ENCODE data around the gene ASAH2. TPM values are rescaled to one million over a fixed set of nuclear protein-coding genes. Genes with fewer than 3 reads are reported as not detected.
"Not testable (repeated sequence)": the region's sequence is repeated elsewhere in the genome, so short reads cannot be mapped to it uniquely, and the experiment has no call there.

The ASAH2 gene
- 0.46 and 1.7 TPM in 2 replicates for total RNA-seq

GRCh38 chr10:50251394-50251793 is at the start of gene ASAH2:
Gene ASAH2, minus strand, starts transcription at chr10:50251516. Its CDS starts 2,906 bp downstream, at chr10:50248610.
- no peak for DNase-seq (ENCODE audit: low read depth, low spot score)

DNA sequence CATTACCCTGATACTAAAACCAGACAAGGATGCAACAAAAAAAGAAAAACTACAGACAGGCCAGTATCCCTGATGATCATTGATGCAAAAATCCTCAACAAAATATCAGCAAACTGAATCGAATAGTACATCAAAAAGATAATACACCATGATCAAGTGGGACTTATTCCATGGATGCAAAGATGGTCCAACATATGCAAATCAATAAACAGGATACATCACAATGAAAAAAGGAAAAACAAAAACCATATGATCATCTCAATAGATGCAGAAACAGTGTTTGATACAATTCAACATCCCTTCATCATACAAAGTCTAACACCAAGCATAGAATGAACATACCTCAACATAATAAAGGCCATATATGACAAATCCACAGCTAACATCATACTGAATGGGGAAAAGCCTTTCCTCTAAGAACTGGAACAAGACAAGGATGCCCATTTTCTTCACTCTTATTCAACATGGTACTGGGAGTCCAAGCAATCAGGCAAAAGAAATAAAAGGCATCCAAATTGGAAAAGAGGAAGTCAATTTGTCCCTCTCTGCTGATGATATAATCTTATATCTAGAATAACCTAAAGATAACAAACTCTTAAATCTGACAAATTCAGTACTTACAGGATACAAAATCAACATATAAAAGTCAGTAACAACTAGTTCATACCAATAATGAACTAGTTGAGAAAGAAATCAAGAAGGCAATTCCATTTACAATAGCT is 48.8 kb upstream of the ASAH2 start:
- DNase-seq (ENCODE audit: low read depth, low spot score): no peak

DNA sequence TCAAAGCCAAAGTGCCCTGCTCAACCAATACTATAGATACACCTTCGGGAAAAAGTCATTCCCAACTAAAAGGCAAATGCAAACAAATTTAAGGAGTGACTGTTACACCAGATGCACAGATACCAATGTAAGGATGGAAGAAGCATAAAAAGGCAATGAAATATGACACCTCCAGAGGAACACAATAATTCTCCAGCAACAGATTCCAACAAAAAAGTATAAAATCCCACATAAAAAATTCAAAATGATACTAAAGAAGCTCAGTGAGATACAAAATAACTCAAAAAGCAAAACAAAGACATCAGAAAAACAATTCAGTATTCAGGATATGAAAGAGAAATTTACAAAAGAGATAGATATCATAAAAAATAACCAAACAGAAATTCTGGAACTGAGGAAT is 44.1 kb upstream of the ASAH2 start:
- DNase-seq (ENCODE audit: low read depth, low spot score): no peak

DNA sequence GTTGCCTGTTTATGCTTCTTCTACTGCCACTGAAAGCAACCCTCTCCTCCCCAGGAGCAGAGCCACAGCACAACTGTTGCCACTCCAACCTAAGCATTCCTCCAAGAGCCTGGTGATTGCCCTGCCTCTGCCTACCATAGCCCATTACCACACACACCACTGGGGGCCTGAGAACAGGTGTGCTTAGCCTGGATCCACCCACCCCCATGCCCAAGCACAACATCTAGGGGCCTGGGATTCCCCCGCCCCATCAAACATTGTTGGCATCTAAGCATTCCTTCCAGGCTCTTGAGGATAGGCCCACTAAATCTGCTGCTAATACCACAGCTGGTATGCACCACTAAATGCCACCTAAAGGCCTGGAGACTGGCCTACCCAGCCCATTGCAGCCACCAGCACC is 43.3 kb upstream of the ASAH2 start:
- no peak for DNase-seq (ENCODE audit: low read depth, low spot score)

DNA sequence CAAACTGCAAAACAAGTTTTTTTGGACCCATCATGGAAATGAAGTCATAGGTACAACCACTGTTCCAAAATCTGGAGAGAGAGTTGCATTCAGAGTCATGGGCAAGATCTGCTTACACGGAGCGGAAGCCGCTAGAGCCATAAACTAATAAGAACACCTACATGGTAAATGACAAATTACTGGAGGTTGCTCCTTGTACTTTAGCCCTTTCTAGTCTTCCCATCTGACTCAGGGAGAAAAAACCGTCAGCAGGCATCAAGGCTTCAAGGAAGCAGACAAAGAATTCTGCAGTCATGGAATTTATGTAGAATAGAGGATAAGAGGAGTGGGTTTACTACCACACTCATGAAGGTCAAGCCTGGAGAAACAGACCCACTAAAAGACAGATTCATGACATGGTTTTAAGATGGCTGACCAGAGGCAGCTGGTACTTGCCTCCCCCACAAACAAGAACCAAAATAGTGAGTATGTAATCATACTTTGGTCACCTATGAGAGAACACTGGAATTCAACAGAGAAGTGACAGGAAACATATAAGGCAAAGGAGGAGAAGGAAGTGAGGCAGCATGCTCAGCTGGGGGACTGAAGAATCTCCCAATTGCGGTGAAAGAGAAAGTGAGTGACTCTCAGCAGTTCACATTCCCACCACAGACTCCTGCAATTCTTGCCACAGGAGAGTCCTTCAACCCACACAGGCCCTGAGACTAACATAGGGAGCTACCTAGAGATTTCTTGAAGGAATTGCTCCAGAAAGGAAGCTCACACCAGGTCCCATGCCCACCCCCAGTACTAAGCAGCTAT is 42.4 kb upstream of the ASAH2 start:
- DNase-seq (ENCODE audit: low read depth, low spot score): no peak

DNA sequence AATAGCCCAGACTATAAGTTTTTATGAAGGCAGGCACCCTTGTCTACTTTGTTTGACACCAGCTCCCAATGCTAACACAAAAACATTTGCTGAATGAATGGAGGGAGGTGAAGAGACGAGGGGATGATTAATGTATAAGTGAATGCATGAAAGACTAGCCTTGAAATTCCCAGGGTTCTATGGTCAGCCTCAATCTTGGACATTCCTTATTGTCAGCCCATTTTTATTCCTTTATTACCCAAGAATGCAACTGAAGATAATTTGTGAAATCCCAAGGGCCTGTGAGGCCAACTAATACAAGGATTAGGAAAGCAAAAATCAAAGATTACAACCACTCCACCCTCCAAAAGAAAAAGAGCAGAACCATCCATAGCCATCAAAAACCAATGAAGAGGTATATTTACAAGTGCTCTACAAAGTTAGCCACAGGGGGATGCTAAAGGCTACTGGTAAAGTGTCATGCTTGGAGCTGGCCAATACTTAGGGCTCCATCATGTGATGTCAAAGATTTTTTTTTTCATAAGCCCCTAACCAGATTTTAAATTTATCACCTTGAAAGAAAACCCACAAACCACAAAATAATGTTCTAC is 40.0 kb upstream of the ASAH2 start:
- no peak for DNase-seq (ENCODE audit: low read depth, low spot score)

- no peak for DNase-seq (ENCODE audit: low read depth, low spot score)
These were observed 37.9 kb upstream of the ASAH2 start for GRCh38 chr10:50289196-50289595.

- DNase-seq (ENCODE audit: low read depth, low spot score): no peak
These were observed 35.9 kb upstream of the ASAH2 start for GRCh38 chr10:50286996-50287803.

GRCh38 chr10:50286517-50286916 is 35.2 kb upstream of the ASAH2 start:
- no peak for DNase-seq (ENCODE audit: low read depth, low spot score)

- no peak for DNase-seq (ENCODE audit: low read depth, low spot score)
These were observed 30.7 kb upstream of the ASAH2 start for GRCh38 chr10:50281967-50282522.

GRCh38 chr10:50281210-50281966 is 30.1 kb upstream of the ASAH2 start:
- DNase-seq (ENCODE audit: low read depth, low spot score): no peak

DNA sequence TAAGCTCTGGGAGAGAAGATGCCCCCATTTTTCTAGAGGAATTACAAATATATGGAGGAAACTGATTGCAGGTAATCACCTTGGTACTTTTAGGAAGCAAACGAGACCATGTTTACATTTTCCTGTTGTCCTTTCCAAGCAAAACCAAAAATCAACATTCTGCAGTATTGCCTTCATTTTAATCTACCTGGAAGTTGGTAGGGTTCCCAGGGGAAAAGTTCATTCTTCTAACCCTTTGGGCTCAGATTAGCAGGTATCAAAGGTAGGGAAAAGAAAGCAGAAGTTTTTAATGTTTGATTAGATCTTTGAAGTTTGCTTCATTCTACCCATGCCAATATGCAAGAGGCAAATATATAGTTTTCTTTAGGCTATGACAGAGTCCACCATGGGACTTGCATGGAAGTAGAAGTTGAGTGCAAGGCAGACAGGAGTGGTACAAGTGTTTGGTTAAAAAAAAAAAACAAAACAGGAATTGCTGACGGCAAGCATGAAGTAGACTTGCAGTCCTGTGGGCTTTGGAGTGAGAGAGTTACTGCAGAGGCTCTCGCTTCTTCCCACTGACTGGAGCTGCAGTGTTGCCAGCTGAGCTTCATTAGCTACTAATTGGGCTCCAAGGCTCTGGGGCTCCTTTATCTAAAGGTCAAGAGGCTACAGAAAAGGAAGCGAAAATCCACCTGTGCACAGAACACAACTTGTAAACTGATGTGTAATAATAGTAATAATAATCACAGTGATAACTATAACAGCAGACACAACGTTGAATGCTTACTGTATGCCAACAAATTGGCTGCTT is 28.9 kb upstream of the ASAH2 start:
- DNase-seq (ENCODE audit: low read depth, low spot score): no peak

- DNase-seq (ENCODE audit: low read depth, low spot score): no peak
These were observed 28.2 kb upstream of the ASAH2 start for GRCh38 chr10:50279489-50279888.

GRCh38 chr10:50275650-50276235 is 24.4 kb upstream of the ASAH2 start:
- no peak for DNase-seq (ENCODE audit: low read depth, low spot score)

DNA sequence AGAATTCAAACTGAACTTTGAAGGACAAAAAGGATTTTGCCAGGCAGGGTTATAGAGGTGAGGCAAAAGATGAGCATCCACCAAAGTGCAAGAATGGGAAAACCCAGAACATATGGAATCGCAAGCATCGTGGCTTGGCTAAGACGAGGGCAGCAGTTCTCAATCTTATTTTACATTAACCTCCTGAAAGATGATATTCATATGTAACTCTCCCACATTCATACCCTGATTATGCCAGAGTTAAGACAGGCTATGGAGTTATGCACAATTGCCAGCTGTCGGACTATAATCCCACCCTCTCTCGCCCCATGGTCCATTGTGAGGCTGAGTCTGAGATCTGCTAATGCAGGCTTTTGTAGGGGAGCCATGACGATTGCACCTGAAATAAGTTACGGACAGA is 21.2 kb upstream of the ASAH2 start:
- no peak for DNase-seq (ENCODE audit: low read depth, low spot score)

DNA sequence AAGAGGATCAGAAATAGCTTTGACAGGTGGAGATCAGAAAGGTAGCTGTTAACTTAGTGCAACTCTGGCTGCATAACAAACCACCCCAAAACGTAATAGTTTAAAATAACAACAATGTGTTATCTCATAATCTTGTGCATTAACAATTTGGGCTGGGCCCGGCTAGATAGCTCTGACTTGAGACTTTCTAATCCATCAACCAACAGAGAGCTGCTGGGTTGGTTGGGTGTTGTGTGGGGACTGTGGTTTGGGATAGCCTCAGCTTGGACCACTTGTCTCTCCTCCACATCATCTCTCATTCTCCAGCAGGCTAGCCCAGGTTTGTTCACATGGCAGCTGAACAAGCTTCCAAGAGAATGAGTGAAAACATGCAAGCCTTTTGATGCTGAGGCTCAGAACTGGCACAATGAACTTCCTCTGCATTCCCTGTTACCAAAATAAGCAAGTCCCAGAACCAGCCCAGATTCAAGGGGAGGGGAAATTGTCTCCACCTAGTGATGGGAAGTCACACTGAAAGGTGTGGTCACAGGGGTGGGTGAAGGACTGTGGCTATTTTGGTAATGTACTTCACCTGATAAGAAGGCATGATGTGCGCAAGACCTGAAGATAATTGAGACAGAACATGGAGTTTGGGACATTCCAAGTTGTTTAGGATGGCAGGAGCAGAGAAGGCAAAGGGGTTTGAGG is 20.4 kb upstream of the ASAH2 start:
- DNase-seq (ENCODE audit: low read depth, low spot score): no peak

- DNase-seq (ENCODE audit: low read depth, low spot score): not testable (repeated sequence)
These were observed 16.6 kb upstream of the ASAH2 start for GRCh38 chr10:50267877-50268276.

DNA sequence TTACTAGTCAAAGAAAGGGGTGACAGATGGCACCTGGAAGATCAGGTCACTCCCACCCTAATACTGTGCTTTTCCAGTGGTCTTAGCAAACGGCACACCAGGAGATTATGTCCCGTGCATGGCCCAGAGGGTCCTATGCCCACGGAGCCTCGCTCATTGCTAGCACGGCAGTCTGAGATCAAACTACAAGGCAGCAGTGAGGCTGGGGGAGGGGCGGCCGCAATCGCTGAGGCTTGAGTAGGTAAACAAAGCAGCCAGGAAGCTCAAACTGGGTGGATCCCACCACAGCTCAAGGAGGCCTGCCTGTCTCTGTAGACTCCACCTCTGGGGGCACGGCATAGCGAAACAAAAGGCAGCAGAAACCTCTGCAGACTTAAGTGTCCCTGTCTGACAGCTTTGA is 11.3 kb upstream of the ASAH2 start:
- DNase-seq (ENCODE audit: low read depth, low spot score): not testable (repeated sequence)

GRCh38 chr10:50260791-50261281 is 9.5 kb upstream of the ASAH2 start:
- no peak for DNase-seq (ENCODE audit: low read depth, low spot score)

Data from pulmonary artery endothelial cell (primary cell).